Glutamatergic neuron (in vitro differentiated cells): ENCODE results near the gene CCDC141. TPM values are rescaled to one million over a fixed set of nuclear protein-coding genes. Genes with fewer than 3 reads are reported as not detected.

Experiments used
- DNase-seq: peaks from one replicate; pipeline ENCODE4 v3.0.0; 2022
- H3K27ac Mint-ChIP-seq: one replicate; pipeline ENCODE4 v1.8.0; 2020; ENCODE audit warnings: mild to moderate bottlenecking, mixed read lengths, inconsistent platforms; ENCODE audit not compliant: unreplicated experiment
- H3K27me3 Mint-ChIP-seq: one replicate; pipeline ENCODE4 v1.8.0; 2020; ENCODE audit warnings: mild to moderate bottlenecking, moderate library complexity, mixed read lengths, inconsistent platforms; ENCODE audit not compliant: unreplicated experiment
- H3K36me3 Mint-ChIP-seq: one replicate; pipeline ENCODE4 v1.8.0; 2020; ENCODE audit warnings: mild to moderate bottlenecking, mixed read lengths, inconsistent platforms; ENCODE audit not compliant: unreplicated experiment
- H3K4me1 Mint-ChIP-seq: one replicate; pipeline ENCODE4 v1.8.0; 2020; ENCODE audit warnings: mild to moderate bottlenecking, low read depth, mixed read lengths, inconsistent platforms; ENCODE audit not compliant: unreplicated experiment
- H3K4me3 Mint-ChIP-seq: one replicate; pipeline ENCODE4 v1.8.0; 2020; ENCODE audit warnings: mild to moderate bottlenecking, mixed read lengths, inconsistent platforms; ENCODE audit not compliant: unreplicated experiment
- H3K9me3 Mint-ChIP-seq: one replicate; pipeline ENCODE4 v1.8.0; 2020; ENCODE audit warnings: mild to moderate bottlenecking, moderate library complexity, mixed read lengths, inconsistent platforms; ENCODE audit not compliant: unreplicated experiment
- CTCF ChIP-seq: fragments of 200-600 bp; sonication (generic); IDR thresholded peaks from one replicate; pipeline ENCODE4 v1.5.0; 2021; ENCODE audit not compliant: partially characterized antibody, unreplicated experiment
- total RNA-seq: library from RNA; stranded (reverse); fragmentation: NEBNext Ultra II Directional; extraction: Animal tissue kit (Norgen Biotek cat#: 25700); gene quantifications from one replicate; pipeline ENCODE4 v1.2.1, GENCODE V29; 2021; ENCODE audit not compliant: unreplicated experiment

Gene CCDC141
- total RNA-seq, 1 donor from 2014 or later, result 0.51 TPM

DNA sequence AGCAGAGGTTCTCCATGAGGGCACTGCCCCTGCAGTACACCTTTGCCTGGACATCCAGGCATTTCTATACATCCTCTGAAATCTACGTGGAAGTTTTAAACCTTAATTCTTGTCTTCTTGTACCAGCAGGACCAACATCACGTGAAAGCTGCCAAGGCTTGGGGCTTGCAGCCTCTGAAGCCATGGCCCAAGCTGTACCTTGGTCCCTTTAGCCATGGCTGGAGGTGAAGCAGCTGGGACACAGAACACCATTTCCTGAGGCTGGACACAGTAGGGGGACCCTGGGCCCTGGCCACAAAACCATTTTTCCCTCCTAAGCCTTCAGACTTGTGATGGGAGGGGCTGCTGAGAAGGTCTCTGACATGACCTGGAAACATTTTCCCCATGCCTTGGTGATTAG lies 32.8 kb upstream of the CCDC141 start:
- no peak for DNase-seq
- no peak overlapping the region for H3K27ac Mint-ChIP-seq
- no peaks in the 10 kb centered on the region for H3K27me3 Mint-ChIP-seq
- H3K4me1 Mint-ChIP-seq, result no peaks in the 10 kb centered on the region
- no peaks in the 10 kb centered on the region for H3K36me3 Mint-ChIP-seq
- H3K9me3 Mint-ChIP-seq, result peaks cover 2% of the 10 kb centered on the region
- H3K4me3 Mint-ChIP-seq, result no peak overlapping the region
- no peak for TF ChIP-seq CTCF

- no peaks in the 10 kb centered on the region for H3K27me3 Mint-ChIP-seq
- peaks cover 5% of the 10 kb centered on the region for H3K36me3 Mint-ChIP-seq
- no peak for TF ChIP-seq CTCF
- H3K4me1 Mint-ChIP-seq, result no peaks in the 10 kb centered on the region
- no peak for DNase-seq
- H3K4me3 Mint-ChIP-seq, result no peak overlapping the region
- H3K27ac Mint-ChIP-seq, result no peak overlapping the region
- H3K9me3 Mint-ChIP-seq, result peaks cover 2% of the 10 kb centered on the region
Observed at GRCh38 chr2:179081954-179082353, 32.0 kb upstream of the CCDC141 start.

DNA sequence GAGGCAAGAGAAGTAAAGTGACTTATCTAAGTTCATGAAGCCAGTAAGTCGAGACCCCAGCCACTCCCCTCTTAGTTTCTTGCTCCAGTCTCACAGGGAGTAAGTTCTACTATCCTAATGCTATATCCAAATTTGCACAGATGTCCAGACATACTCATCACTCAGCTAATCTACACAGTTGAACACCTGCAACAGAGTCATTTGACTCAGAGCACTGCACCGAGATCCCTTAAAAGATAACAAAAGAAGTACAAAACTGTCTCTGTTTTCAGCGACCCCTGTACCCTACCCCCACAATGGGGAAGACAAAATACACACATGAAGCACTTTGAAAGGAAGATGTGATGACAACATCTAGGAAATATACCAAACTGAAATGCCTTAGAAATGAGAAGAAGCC lies 22.6 kb upstream of the CCDC141 start:
- Mint-ChIP-seq H3K9me3 (no peaks in the 10 kb centered on the region), H3K4me3 (no peak overlapping the region), H3K27me3 (no peaks in the 10 kb centered on the region), H3K4me1 (no peaks in the 10 kb centered on the region), H3K27ac (no peak overlapping the region), H3K36me3 (peaks cover 8% of the 10 kb centered on the region)
- no peak for DNase-seq
- no peak for TF ChIP-seq CTCF

- H3K9me3 Mint-ChIP-seq, result no peaks in the 10 kb centered on the region
- H3K4me3 Mint-ChIP-seq, result no peak overlapping the region
- no peaks in the 10 kb centered on the region for H3K27me3 Mint-ChIP-seq
- TF ChIP-seq CTCF, result no peak
- H3K27ac Mint-ChIP-seq, result no peak overlapping the region
- no peaks in the 10 kb centered on the region for H3K4me1 Mint-ChIP-seq
- DNase-seq, result no peak
- peaks cover 5% of the 10 kb centered on the region for H3K36me3 Mint-ChIP-seq
Observed at GRCh38 chr2:179071810-179072355, 21.9 kb upstream of the CCDC141 start.

DNA sequence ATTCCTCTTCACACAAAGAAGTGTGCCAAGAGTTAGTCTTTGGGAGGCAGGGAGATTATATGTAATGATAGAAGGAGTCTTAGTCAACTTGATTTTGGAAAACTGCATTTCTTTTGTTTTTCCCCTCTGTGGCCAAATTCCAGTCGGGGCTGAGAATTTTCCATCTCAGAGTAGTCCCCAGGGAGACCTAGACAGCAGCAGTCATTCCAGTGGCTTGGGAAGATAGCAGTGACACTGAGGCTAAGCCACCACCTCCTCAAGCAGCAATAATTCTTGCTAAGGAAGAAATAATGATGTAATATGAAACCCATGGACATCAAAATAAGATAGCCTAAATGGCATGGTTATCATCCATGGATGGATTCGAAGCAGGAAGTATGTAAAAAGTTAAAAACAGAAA lies 21.0 kb upstream of the CCDC141 start:
- no peaks in the 10 kb centered on the region for H3K27me3 Mint-ChIP-seq
- H3K4me3 Mint-ChIP-seq, result no peak overlapping the region
- no peak overlapping the region for H3K27ac Mint-ChIP-seq
- H3K36me3 Mint-ChIP-seq, result peaks cover 4% of the 10 kb centered on the region
- no peaks in the 10 kb centered on the region for H3K4me1 Mint-ChIP-seq
- no peaks in the 10 kb centered on the region for H3K9me3 Mint-ChIP-seq
- no peak for TF ChIP-seq CTCF
- no peak for DNase-seq
